GM19324 (cell line): ENCODE data around the gene KIF27.
A peak's percentile ranks its signal among the peaks of the same experiment; 100 is the strongest.
"Not testable (repeated sequence)": the region's sequence is repeated elsewhere in the genome, so short reads cannot be mapped to it uniquely, and the experiment has no call there.

Experiments
- ATAC-seq: cut with Tn5 transposase; IDR thresholded peaks from one replicate; pipeline ENCODE4 v1.9.1; 2021; ENCODE audit warnings: mild to moderate bottlenecking, moderate library complexity; ENCODE audit not compliant: unreplicated experiment, low FRiP score

The KIF27 gene

GRCh38 chr9:83934569-83935275 is 13.5 kb upstream of the KIF27 start:
- no peak for ATAC-seq

- no peak for ATAC-seq
Measured at GRCh38 chr9:83933790-83934189, 12.6 kb upstream of the KIF27 start.

GRCh38 chr9:83932851-83933250 is 11.6 kb upstream of the KIF27 start:
- no peak for ATAC-seq

- no peak for ATAC-seq
Measured at GRCh38 chr9:83932011-83932410, 10.8 kb upstream of the KIF27 start.

GRCh38 chr9:83930881-83931280 is 9.6 kb upstream of the KIF27 start:
- no peak for ATAC-seq

GRCh38 chr9:83927591-83927990 is 6.4 kb upstream of the KIF27 start:
- ATAC-seq, result no peak

- peak; percentile 28 for ATAC-seq
Measured at GRCh38 chr9:83920469-83920926, 734 bp downstream of the KIF27 start.

- ATAC-seq, result no peak
Measured at GRCh38 chr9:83919111-83919510, 2.1 kb downstream of the KIF27 start.

- not testable (repeated sequence) for ATAC-seq
Measured at GRCh38 chr9:83912194-83912593, 9.0 kb downstream of the KIF27 start.

- no peak for ATAC-seq
Measured at GRCh38 chr9:83906144-83906543, 15.1 kb downstream of the KIF27 start.

GRCh38 chr9:83900615-83901014 is 20.6 kb downstream of the KIF27 start:
- ATAC-seq, result not testable (repeated sequence)

- ATAC-seq, result not testable (repeated sequence)
Measured at GRCh38 chr9:83894301-83894700, 26.9 kb downstream of the KIF27 start.

GRCh38 chr9:83886498-83886897 is 34.7 kb downstream of the KIF27 start:
- ATAC-seq, result not testable (repeated sequence)

GRCh38 chr9:83885559-83886240 is 35.5 kb downstream of the KIF27 start:
- ATAC-seq, result not testable (repeated sequence)

- ATAC-seq, result not testable (repeated sequence)
Measured at GRCh38 chr9:83881687-83882408, 39.4 kb downstream of the KIF27 start.

GRCh38 chr9:83875559-83875958 is 45.7 kb downstream of the KIF27 start:
- ATAC-seq, result not testable (repeated sequence)

- ATAC-seq, result not testable (repeated sequence)
Measured at GRCh38 chr9:83849895-83850294, 71.3 kb downstream of the KIF27 start.

- ATAC-seq, result not testable (repeated sequence)
Measured at GRCh38 chr9:83837070-83837643, 84.1 kb downstream of the KIF27 start.

- not testable (repeated sequence) for ATAC-seq
Measured at GRCh38 chr9:83830426-83831071, 90.7 kb downstream of the KIF27 start.

GRCh38 chr9:83824986-83825623 is 96.1 kb downstream of the KIF27 start:
- not testable (repeated sequence) for ATAC-seq
